HG02588 (cell line): Measurements from ENCODE around the gene TP53TG5.

Source experiments
- ATAC-seq: cut with Tn5 transposase; IDR thresholded peaks from one replicate; pipeline ENCODE4 v1.9.1; 2021; ENCODE audit warnings: mild to moderate bottlenecking, moderate library complexity; ENCODE audit not compliant: unreplicated experiment

The TP53TG5 gene

GRCh38 chr20:45336530-45337366, 41.4 kb downstream of the TP53TG5 start:
- no peak for ATAC-seq

- no peak for ATAC-seq
These were observed 47.6 kb downstream of the TP53TG5 start for GRCh38 chr20:45330476-45330875.

GRCh38 chr20:45329497-45330319, 48.4 kb downstream of the TP53TG5 start:
- no peak for ATAC-seq

- no peak for ATAC-seq
These were observed 49.7 kb downstream of the TP53TG5 start for GRCh38 chr20:45328451-45328850.

GRCh38 chr20:45325371-45325770, 52.8 kb downstream of the TP53TG5 start:
- no peak for ATAC-seq

GRCh38 chr20:45323731-45324130, 54.4 kb downstream of the TP53TG5 start:
- ATAC-seq: no peak

- ATAC-seq: no peak
These were observed 55.2 kb downstream of the TP53TG5 start for GRCh38 chr20:45322952-45323383.
